Esophagus muscularis mucosa (tissue), 4 donors: ENCODE results near the gene C13orf46. TPM values are rescaled to one million over a fixed set of nuclear protein-coding genes. Genes with fewer than 3 reads are reported as not detected.

Experiments used
- DNase-seq: peaks from one replicate; pipeline ENCODE4 v3.0.0-alpha.2; 2017; ENCODE audit errors: extremely low spot score
- H3K27ac ChIP-seq, 4 donors: fragments of 200-600 bp; sonication (generic); replicated peaks in 1 of 4; 1 replicate in 3 of 4; 2 replicates in 1 of 4; pipeline ENCODE4 v1.5.1; 2016 to 2019; ENCODE audit warnings: mild to moderate bottlenecking in 1 of 4
- H3K27me3 ChIP-seq, 4 donors: fragments of 200-600 bp; sonication (generic); one replicate each; pipeline versions ENCODE4 v1.5.1 to v1.6.0; 2016 to 2019
- H3K36me3 ChIP-seq, 4 donors: fragments of 200-600 bp; sonication (generic); one replicate each; pipeline ENCODE4 v1.5.1; 2016 to 2019
- H3K4me1 ChIP-seq, 4 donors: fragments of 200-600 bp; sonication (generic); one replicate each; pipeline ENCODE4 v1.5.1; 2016 to 2019
- H3K4me3 ChIP-seq, 4 donors: fragments of 200-600 bp; sonication (generic); 1 replicate in 2 of 4; 2 replicates in 2 of 4; pipeline ENCODE4 v1.5.1; 2016 to 2019; ENCODE audit warnings: mild to moderate bottlenecking in 4 of 4, moderate library complexity in 1 of 4
- H3K9me3 ChIP-seq, 4 donors: fragments of 200-600 bp; sonication (generic); 1 replicate in 3 of 4; 2 replicates in 1 of 4; pipeline ENCODE4 v1.5.1; 2016 to 2019
- EP300 ChIP-seq: sonication (generic); formaldehyde crosslinking; IDR thresholded peaks from one replicate; pipeline ENCODE4 v1.6.1; 2017; ENCODE audit warnings: antibody characterized with exemption
- POLR2A ChIP-seq: fragments of 450-650 bp; IDR thresholded peaks from one replicate; pipeline ENCODE4 v1.6.1; 2017; ENCODE audit warnings: antibody characterized with exemption, moderate library complexity, mild to moderate bottlenecking, low read depth
- POLR2AphosphoS5 ChIP-seq, 2 donors: sonication (generic); formaldehyde crosslinking; IDR thresholded peaks; one replicate each; pipeline ENCODE4 v1.6.1; 2017; ENCODE audit warnings: antibody characterized with exemption in 2 of 2
- WGBS: methylation state at CpG from one replicate; pipeline ENCODE4 v1.1.5; 2018; 5-methylcytosine and 5-hydroxymethylcytosine counted together
- intact Hi-C: fragments of 100-400 bp; cut with DNase I; formaldehyde crosslinking; loops from one replicate; pipeline ENCODE4 v1.15.1; 2023
- total RNA-seq, 4 donors: library from RNA; depleted of rRNA; stranded (reverse); fragments of >200 nt; gene quantifications; one replicate each; pipeline versions ENCODE4 v1.1.0 to v1.2.1, GENCODE V29; 2016
- TF ChIP-seq, protein P1 (sequence below), 3 experiments: fragments of 200-600 bp in 2 of 3; fragments of 450-650 bp in 1 of 3; sonication (generic) in 2 of 3; IDR thresholded peaks; one replicate each; pipeline ENCODE4 v1.5.1; 2017 to 2019; ENCODE audit warnings: antibody characterized with exemption in 3 of 3, mild to moderate bottlenecking in 2 of 3, moderate library complexity in 1 of 3

Gene C13orf46
- total RNA-seq, 4 donors from 2014 or later = 0.17 to 2.1 (median 0.89) TPM

DNA sequence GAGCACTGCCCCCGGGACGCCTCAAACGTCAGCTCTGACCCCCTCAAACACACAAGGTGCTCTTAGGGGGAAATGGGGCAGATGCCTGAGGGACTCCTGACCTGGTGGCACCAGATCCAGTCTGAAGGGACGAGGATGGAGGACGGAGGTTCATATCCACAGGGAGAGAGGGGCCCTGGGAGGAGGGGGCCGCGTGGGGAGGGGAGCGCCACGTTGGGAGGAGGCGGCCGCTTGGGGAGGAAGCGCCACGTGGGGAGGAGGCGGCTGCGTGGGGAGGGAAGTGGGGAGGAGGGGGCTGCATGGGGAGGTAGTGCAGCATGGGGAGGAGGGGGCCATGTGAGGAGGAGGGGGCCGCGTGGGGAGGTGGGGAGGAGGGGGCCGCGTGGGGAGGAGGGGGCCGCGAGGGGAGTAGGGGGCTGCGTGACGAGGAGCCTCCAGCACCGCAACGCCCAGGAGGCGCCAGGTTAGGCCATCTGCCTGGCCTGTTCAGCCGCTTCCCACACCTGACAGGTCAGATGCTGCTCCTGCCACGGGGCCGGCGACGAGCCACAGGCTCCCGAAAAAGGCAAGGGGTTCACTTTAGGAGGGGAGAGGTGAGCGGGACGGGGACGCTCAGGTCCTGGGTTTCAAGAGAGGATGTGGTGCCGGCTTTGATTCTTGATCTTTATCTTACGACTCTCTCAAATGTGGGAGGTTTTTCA is 36.7 kb upstream of the C13orf46 start:
- Histone ChIP-seq H3K4me3 (no peak overlapping the region), H3K27ac (no peak overlapping the region), H3K36me3 (peaks cover 21 to 63% (median 51%) of the 10 kb centered on the region in 4 donors), H3K4me1 (no peaks in the 10 kb centered on the region), H3K27me3 (no peaks in the 10 kb centered on the region), H3K9me3 (no peaks in the 10 kb centered on the region)
- 90% methylated on average over 35 of the region's 37 CpGs for WGBS
- intact Hi-C loops = no loop called here
- DNase-seq = no peak
- TF ChIP-seq POLR2A = no peak
- TF ChIP-seq POLR2AphosphoS5 (IDR thresholded peaks at IDR 0.05) = no peak
- TF ChIP-seq, protein P1, sequence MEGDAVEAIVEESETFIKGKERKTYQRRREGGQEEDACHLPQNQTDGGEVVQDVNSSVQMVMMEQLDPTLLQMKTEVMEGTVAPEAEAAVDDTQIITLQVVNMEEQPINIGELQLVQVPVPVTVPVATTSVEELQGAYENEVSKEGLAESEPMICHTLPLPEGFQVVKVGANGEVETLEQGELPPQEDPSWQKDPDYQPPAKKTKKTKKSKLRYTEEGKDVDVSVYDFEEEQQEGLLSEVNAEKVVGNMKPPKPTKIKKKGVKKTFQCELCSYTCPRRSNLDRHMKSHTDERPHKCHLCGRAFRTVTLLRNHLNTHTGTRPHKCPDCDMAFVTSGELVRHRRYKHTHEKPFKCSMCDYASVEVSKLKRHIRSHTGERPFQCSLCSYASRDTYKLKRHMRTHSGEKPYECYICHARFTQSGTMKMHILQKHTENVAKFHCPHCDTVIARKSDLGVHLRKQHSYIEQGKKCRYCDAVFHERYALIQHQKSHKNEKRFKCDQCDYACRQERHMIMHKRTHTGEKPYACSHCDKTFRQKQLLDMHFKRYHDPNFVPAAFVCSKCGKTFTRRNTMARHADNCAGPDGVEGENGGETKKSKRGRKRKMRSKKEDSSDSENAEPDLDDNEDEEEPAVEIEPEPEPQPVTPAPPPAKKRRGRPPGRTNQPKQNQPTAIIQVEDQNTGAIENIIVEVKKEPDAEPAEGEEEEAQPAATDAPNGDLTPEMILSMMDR (IDR thresholded peaks at IDR 0.05) = no peak
- TF ChIP-seq EP300 = no peak

DNA sequence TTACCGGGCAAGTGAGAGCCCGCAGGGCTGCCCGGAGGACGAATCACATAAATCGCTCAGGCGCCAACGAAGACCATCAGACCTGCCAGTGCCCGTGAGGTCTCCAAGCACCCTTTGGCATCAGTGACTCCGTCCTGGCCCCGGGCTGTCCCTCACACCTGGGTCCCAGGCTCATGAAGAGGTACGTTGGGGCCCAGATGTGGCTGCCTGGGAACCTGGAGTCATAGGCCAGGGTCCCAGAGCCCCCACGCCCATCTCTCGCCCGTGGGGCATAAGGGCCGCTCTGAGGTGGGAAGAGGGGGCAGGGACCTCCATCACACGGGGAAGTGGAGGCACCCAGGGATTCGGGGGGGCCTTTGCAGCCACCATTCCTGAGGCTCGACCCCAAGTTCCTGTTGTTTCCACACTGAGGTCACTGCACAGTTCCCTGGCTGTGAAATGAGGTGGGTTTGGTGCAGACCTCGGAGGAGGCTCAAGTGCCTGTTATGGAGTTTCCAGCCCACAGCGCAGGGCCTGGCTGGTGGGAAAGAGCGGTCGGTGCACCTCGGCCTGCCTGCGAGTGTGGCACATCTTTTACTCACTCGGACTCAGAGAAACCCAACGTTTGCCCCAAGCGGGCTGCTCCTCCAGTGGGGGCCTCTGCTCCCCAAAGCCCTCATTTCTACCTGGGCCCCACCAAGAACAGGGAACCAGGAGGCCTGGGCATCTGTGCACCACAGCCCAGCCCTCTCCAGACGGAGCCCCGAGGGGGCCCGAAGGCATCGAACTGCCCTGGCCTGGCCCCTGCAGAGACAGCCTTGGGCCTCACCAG is 35.9 kb upstream of the C13orf46 start:
- Histone ChIP-seq H3K9me3 (no peaks in the 10 kb centered on the region), H3K27me3 (no peaks in the 10 kb centered on the region), H3K27ac (no peak overlapping the region), H3K36me3 (peaks cover 15 to 63% (median 47%) of the 10 kb centered on the region in 4 donors), H3K4me1 (no peaks in the 10 kb centered on the region), H3K4me3 (no peak overlapping the region)
- no peak for DNase-seq
- TF ChIP-seq POLR2AphosphoS5 (IDR thresholded peaks at IDR 0.05) (no peak), POLR2A (no peak), EP300 (no peak)
- TF ChIP-seq, protein P1 (IDR thresholded peaks at IDR 0.05) = no peak
- intact Hi-C loops = no loop called here
- 90% methylated on average over 24 of the region's 31 CpGs for WGBS

DNA sequence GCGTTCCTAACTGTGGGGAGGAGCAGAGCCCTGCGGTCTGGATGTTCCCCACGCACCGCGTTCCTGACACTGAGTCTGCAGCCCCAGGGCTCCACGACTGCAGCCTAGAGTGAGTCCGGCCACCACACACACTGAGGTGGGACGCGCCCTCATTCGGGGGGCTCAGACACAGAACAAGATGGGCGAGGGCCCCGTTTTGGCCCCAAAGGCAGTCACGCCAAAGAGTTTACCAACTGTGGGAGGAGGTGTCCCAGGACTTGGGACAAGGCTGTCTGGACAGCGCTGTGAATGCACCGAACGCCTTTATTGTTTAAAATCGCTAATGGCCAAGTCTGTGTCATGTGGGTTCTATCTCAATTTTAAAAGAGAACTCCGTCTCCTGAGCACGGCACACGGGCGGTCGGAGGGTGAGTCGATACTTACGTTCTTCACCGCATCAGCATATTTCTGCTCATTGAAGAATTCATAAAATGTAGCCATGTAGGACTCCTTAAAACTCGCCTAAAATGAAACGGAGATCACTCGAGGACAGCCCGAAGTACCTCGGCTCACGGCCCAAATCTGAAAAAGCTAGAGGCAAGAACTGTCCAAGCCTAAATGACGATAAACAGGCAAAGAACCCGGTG is 35.2 kb upstream of the C13orf46 start:
- Histone ChIP-seq H3K4me3 (no peak overlapping the region), H3K4me1 (no peaks in the 10 kb centered on the region), H3K27me3 (no peaks in the 10 kb centered on the region), H3K9me3 (no peaks in the 10 kb centered on the region), H3K27ac (no peak overlapping the region), H3K36me3 (peaks cover 15 to 61% (median 43%) of the 10 kb centered on the region in 4 donors)
- DNase-seq = no peak
- TF ChIP-seq POLR2AphosphoS5 (IDR thresholded peaks at IDR 0.05) = no peak
- no peak for TF ChIP-seq POLR2A
- TF ChIP-seq EP300 = no peak
- TF ChIP-seq, protein P1 (IDR thresholded peaks at IDR 0.05) = no peak
- 96% methylated on average over 23 of the region's 33 CpGs for WGBS
- intact Hi-C loops = no loop called here

DNA sequence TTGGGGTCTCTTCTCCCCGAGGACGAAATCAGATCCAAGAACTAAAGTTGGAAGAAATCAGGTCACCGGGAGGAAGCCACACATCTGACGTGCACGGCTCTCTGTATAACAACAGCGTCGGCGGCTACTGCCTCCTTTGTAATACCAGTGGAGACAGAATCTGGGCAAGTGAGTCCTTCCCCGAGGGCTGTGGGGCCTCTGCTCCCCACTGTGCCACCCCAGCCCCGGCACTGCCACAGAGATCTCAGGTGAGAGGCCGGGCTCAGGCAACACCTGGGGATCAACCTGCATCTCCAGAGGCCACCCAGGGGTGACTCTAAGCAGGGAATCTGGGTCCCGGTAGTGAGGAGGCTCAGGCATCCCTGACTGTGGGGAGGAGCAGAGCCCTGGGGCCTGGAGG is 33.7 kb upstream of the C13orf46 start:
- Histone ChIP-seq H3K27me3 (no peaks in the 10 kb centered on the region), H3K36me3 (peaks cover 15 to 63% (median 47%) of the 10 kb centered on the region in 4 donors), H3K4me1 (no peaks in the 10 kb centered on the region), H3K4me3 (no peak overlapping the region), H3K27ac (no peak overlapping the region), H3K9me3 (no peaks in the 10 kb centered on the region)
- intact Hi-C loops = no loop called here
- no peak for TF ChIP-seq EP300
- TF ChIP-seq, protein P1 (IDR thresholded peaks at IDR 0.05) = no peak
- TF ChIP-seq POLR2A = no peak
- no peak for TF ChIP-seq POLR2AphosphoS5 (IDR thresholded peaks at IDR 0.05)
- 85% methylated on average over 11 of the region's 12 CpGs for WGBS
- no peak for DNase-seq
